NT2/D1 (cell line): Measurements from ENCODE around the gene TUBB3.

Experiments used
- DNase-seq: peaks from one replicate; pipeline ENCODE4 v3.0.0-alpha.2; 2011; ENCODE audit warnings: low read depth, low spot score
- H3K27me3 ChIP-seq: 2 replicates; pipeline ENCODE4 v1.6.0; 2011; ENCODE audit warnings: mild to moderate bottlenecking; ENCODE audit not compliant: insufficient read length, insufficient read depth
- H3K36me3 ChIP-seq: 2 replicates; pipeline ENCODE4 v1.6.1; 2011; ENCODE audit warnings: mild to moderate bottlenecking, low read length, mixed read lengths; ENCODE audit not compliant: insufficient read depth, insufficient read length
- H3K4me1 ChIP-seq: 2 replicates; pipeline ENCODE4 v1.5.1; 2011; ENCODE audit not compliant: insufficient read depth, insufficient read length
- H3K4me3 ChIP-seq: 2 replicates; pipeline ENCODE4 v1.5.1; 2011; ENCODE audit warnings: low read depth; ENCODE audit not compliant: insufficient read length
- H3K9ac ChIP-seq: 2 replicates; pipeline ENCODE4 v1.6.0; 2011; ENCODE audit warnings: low read depth; ENCODE audit not compliant: insufficient read length
- H3K9me3 ChIP-seq: 2 replicates; pipeline ENCODE4 v1.5.1; 2011; ENCODE audit warnings: mild to moderate bottlenecking, low read length; ENCODE audit not compliant: insufficient read depth
- SUZ12 ChIP-seq: IDR thresholded peaks from 2 replicates; pipeline ENCODE4 v1.6.1; 2011; ENCODE audit not compliant: insufficient read length, insufficient read depth; ENCODE audit errors: extremely low read depth
- YY1 ChIP-seq: IDR thresholded peaks from 2 replicates; pipeline ENCODE4 v1.6.1; 2011; ENCODE audit not compliant: insufficient read length, insufficient read depth
- ZNF274 ChIP-seq: IDR thresholded peaks from 2 replicates; pipeline ENCODE4 v1.6.1; 2011; ENCODE audit warnings: mild to moderate bottlenecking, low read depth, low read length

The TUBB3 gene

GRCh38 chr16:89921702-89922476 is 1.3 kb upstream of the TUBB3 start:
- H3K27me3 ChIP-seq, result peaks cover 7% of the 10 kb centered on the region
- H3K4me3 ChIP-seq, result peak overlapping the region; percentile 80
- TF ChIP-seq ZNF274, result no peak
- no peak for TF ChIP-seq YY1
- no peak for TF ChIP-seq SUZ12
- peaks cover 35% of the 10 kb centered on the region for H3K4me1 ChIP-seq
- peak overlapping the region; percentile 98 for H3K9ac ChIP-seq
- no peaks in the 10 kb centered on the region for H3K36me3 ChIP-seq
- DNase-seq, result peak; percentile 72
- no peaks in the 10 kb centered on the region for H3K9me3 ChIP-seq

DNA sequence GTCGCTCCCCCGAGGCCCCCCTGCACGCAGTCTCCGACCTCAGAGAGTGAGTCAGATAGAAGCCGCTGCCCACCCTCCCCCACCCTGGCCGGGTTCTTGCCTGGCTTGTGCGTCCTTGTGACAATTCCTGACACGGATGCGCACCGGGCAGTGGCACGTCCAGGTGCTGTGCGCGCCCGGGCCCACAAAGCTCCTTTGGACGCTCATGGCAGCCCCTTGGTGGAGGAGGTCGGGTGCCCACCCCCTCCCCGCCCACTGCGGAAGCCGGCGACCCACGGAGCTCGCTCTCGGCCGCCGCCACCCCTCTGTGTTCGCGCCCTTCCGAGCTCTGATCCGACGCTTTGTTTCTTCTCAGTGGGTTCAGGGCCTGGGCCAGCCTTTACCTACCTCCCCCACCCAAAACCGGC is 662 bp upstream of the TUBB3 start:
- Histone ChIP-seq H3K27me3 (peaks cover 7% of the 10 kb centered on the region), H3K9me3 (no peaks in the 10 kb centered on the region), H3K4me3 (peak overlapping the region; percentile 80), H3K9ac (peak overlapping the region; percentile 98), H3K4me1 (peaks cover 35% of the 10 kb centered on the region), H3K36me3 (peaks cover 5% of the 10 kb centered on the region)
- TF ChIP-seq SUZ12, result no peak
- no peak for TF ChIP-seq YY1
- TF ChIP-seq ZNF274, result no peak
- DNase-seq, result no peak

GRCh38 chr16:89923640-89924296 is 626 bp downstream of the TUBB3 start:
- Histone ChIP-seq H3K36me3 (peaks cover 12% of the 10 kb centered on the region), H3K4me3 (peak overlapping the region; percentile 80), H3K4me1 (peaks cover 34% of the 10 kb centered on the region), H3K9me3 (no peaks in the 10 kb centered on the region), H3K9ac (peak overlapping the region; percentile 83), H3K27me3 (peaks cover 7% of the 10 kb centered on the region)
- TF ChIP-seq SUZ12 (no peak), ZNF274 (no peak), YY1 (no peak)
- no peak for DNase-seq

GRCh38 chr16:89924297-89924924 is 1.3 kb downstream of the TUBB3 start:
- Histone ChIP-seq H3K27me3 (peaks cover 7% of the 10 kb centered on the region), H3K4me3 (peak overlapping the region; percentile 80), H3K36me3 (peaks cover 17% of the 10 kb centered on the region), H3K4me1 (peaks cover 27% of the 10 kb centered on the region), H3K9ac (peak overlapping the region; percentile 83), H3K9me3 (no peaks in the 10 kb centered on the region)
- no peak for TF ChIP-seq SUZ12
- TF ChIP-seq ZNF274, result no peak
- no peak for TF ChIP-seq YY1
- DNase-seq, result peak; percentile 82

- Histone ChIP-seq H3K9me3 (no peaks in the 10 kb centered on the region), H3K27me3 (peaks cover 7% of the 10 kb centered on the region), H3K36me3 (peaks cover 22% of the 10 kb centered on the region), H3K4me1 (peaks cover 22% of the 10 kb centered on the region), H3K4me3 (no peak overlapping the region), H3K9ac (no peak overlapping the region)
- no peak for TF ChIP-seq ZNF274
- no peak for TF ChIP-seq YY1
- TF ChIP-seq SUZ12, result no peak
- no peak for DNase-seq
These were observed 1.8 kb downstream of the TUBB3 start for GRCh38 chr16:89924925-89925307.

GRCh38 chr16:89925596-89926079 is 2.5 kb downstream of the TUBB3 start:
- peaks cover 7% of the 10 kb centered on the region for H3K27me3 ChIP-seq
- no peak for DNase-seq
- no peaks in the 10 kb centered on the region for H3K9me3 ChIP-seq
- H3K4me3 ChIP-seq, result peak overlapping the region; percentile 51
- H3K9ac ChIP-seq, result peak overlapping the region; percentile 89
- no peak for TF ChIP-seq SUZ12
- no peak for TF ChIP-seq YY1
- TF ChIP-seq ZNF274, result no peak
- H3K36me3 ChIP-seq, result peaks cover 27% of the 10 kb centered on the region
- peaks cover 16% of the 10 kb centered on the region for H3K4me1 ChIP-seq

GRCh38 chr16:89931305-89931896 is 8.3 kb downstream of the TUBB3 start:
- TF ChIP-seq ZNF274 (no peak), YY1 (no peak)
- no peaks in the 10 kb centered on the region for H3K27me3 ChIP-seq
- peaks cover 1% of the 10 kb centered on the region for H3K4me1 ChIP-seq
- no peak overlapping the region for H3K9ac ChIP-seq
- H3K4me3 ChIP-seq, result no peak overlapping the region
- H3K36me3 ChIP-seq, result peaks cover 81% of the 10 kb centered on the region
- no peaks in the 10 kb centered on the region for H3K9me3 ChIP-seq
- no peak for DNase-seq
